NCI-H146 treated with DMSO at 0.1 percent for 48 hours (cell line): Measurements from ENCODE around the gene TSTD2.
"Not testable (repeated sequence)": the region's sequence is repeated elsewhere in the genome, so short reads cannot be mapped to it uniquely, and the experiment has no call there.

Source experiments
- DNase-seq: peaks from one replicate; lab custom pipeline; 2025; ENCODE audit not compliant: unreplicated experiment; lab: John Stamatoyannopoulos, UW

TSTD2 gene

GRCh38 chr9:97592126-97592525 lies 41.0 kb downstream of the TSTD2 start:
- DNase-seq: no peak

GRCh38 chr9:97591535-97591934 lies 41.6 kb downstream of the TSTD2 start:
- DNase-seq: no peak

GRCh38 chr9:97586909-97587308 lies 46.3 kb downstream of the TSTD2 start:
- DNase-seq: not testable (repeated sequence)

- DNase-seq: not testable (repeated sequence)
Measured at GRCh38 chr9:97584778-97585177, 48.4 kb downstream of the TSTD2 start.

- DNase-seq: not testable (repeated sequence)
Measured at GRCh38 chr9:97581590-97581989, 51.6 kb downstream of the TSTD2 start.

- DNase-seq: no peak
Measured at GRCh38 chr9:97579914-97580313, 53.3 kb downstream of the TSTD2 start.

- DNase-seq: no peak
Measured at GRCh38 chr9:97578846-97579245, 54.3 kb downstream of the TSTD2 start.

GRCh38 chr9:97577051-97577450 lies 56.1 kb downstream of the TSTD2 start:
- DNase-seq: no peak

DNA sequence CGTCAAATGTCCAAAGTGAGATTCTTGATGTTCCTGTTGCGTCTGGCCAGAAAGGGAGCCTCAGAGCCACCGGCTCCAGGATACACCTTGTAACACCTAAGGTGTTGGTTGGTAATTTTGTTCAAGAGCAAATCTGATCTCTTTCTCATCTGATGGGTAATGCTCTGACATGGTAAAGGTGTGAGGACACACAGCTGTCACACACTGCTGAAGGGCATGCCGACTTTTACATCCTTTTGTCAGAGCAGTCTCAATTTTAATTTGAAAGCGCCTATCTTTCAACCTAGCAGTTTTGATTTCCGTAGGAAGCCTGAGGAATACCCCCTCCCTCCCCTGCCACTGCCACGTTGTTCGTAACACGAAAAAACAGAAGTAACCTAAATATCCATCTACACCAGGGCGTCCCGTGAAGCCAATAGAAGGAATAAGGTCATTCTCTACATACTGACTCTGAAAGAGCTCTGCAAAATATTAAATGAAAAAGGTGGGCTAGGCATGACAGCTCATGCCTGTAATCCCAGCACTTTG lies 57.4 kb downstream of the TSTD2 start:
- DNase-seq: no peak

GRCh38 chr9:97574921-97575672 lies 58.1 kb downstream of the TSTD2 start:
- DNase-seq: not testable (repeated sequence)

GRCh38 chr9:97574101-97574571 lies 59.0 kb downstream of the TSTD2 start:
- not testable (repeated sequence) for DNase-seq

GRCh38 chr9:97573482-97574073 lies 59.6 kb downstream of the TSTD2 start:
- no peak for DNase-seq

DNA sequence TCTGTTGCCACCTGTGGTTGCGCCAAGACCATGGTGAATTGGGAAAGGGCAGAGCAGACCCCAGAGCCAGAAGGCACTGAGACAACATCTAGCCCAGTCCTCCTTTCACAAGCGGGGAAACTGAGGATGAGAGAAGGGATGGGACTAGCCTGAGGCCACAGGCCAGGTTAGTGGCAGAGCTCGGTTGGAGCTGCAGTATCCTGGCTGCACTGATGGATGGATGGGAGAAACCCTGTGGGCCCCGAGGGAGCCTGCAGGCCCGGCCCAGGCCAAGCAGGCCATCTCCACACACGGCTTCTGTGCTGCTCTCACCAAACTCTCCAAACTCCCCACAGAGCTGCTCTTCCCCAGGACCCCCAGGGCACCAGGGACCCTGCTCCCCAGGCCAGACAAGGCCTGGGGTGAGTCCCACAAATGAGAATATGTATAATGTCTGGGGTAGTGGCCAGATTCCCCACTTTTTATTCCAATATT lies 60.2 kb downstream of the TSTD2 start:
- no peak for DNase-seq

DNA sequence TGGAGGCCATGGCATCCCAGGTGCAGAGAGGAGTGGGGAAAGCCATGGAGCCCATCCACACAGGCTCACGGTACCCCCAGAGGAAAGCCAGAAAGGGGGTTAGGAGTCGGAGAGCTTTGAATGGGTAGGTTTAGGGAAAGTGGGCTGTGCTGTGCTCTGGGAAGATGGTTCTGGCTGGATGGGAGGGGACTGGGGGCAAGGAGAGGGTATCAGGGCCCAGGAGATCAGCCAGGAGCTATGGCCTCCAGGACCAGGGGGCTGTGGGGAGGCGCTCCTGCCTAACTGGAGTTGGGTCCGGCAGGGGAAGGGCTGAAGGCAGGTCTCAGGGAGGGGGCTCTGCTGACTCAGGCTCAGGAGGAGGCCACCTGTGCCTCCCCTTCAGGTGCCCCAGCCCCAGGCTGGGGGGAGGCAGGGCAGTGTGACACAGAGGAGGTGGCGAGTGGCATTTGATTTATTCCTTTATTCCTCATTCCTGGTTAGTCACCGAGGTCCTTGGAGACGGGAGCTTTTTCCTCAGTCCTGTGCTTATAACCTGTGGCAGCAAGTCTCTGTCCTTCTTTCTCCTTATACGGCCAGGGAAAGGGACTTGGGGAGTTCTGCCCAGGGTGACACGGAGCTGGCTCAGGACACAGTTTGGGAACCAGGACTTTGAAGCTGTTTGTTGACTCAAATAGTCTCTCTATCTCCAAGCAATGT lies 60.8 kb downstream of the TSTD2 start:
- DNase-seq: no peak

- no peak for DNase-seq
Measured at GRCh38 chr9:97571664-97572063, 61.5 kb downstream of the TSTD2 start.

DNA sequence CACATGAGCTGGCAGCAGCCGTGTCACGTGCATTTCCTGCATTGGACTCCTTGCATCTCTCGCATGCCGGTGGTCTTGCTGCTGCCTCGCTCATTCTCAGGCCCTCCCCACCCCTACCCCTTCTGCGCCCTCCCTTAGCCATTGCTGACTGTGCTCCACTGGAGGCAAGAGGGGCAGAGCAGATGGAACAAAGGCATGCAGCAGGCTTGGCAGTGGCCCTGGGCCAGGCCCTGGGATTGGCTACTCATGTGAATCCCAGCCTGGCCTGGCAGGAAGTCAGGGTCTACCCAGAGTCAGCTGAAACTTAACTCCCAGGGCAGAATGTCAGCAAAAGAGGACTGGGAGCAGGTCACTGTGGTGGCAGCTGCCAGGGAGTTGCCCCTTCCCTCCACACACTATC lies 62.3 kb downstream of the TSTD2 start:
- no peak for DNase-seq

- no peak for DNase-seq
Measured at GRCh38 chr9:97568461-97569275, 64.5 kb downstream of the TSTD2 start.

DNA sequence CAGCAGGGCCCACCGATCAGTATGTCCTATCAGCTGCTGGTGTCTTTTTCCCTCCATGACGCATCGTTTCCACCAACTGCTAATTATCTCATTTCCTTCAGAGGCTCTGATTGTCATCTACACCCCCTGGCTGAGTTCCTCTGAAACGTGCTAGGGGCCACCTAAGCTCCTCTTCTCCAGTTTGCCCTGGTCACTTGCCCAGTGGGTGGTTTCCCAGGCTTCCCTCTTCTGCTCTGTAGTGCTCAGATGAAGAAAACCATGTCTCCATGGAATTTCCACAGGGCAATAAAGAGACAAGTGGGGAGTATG lies 65.3 kb downstream of the TSTD2 start:
- no peak for DNase-seq

GRCh38 chr9:97567182-97567893 lies 65.8 kb downstream of the TSTD2 start:
- DNase-seq: no peak

- DNase-seq: no peak
Measured at GRCh38 chr9:97565262-97565661, 67.9 kb downstream of the TSTD2 start.
